Memory B cell (primary cell): ENCODE data around the gene CDK14.
A peak's percentile ranks its signal among the peaks of the same experiment; 100 is the strongest.
"Not testable (repeated sequence)": the region's sequence is repeated elsewhere in the genome, so short reads cannot be mapped to it uniquely, and the experiment has no call there.

ENCODE experiments used
- ATAC-seq: fragments of 150-1000 bp; cut with Tn5 transposase; 2 replicates; pipeline ENCODE4 v1.10.0; 2021; ENCODE audit warnings: low read depth, mild to moderate bottlenecking, moderate library complexity
- DNase-seq, 2 donors: peaks; one replicate each; pipeline ENCODE4 v3.0.0; 2022; ENCODE audit warnings: low spot score in 2 of 2
- H3K27ac Mint-ChIP-seq: one replicate; pipeline ENCODE4 v1.8.0; 2022; ENCODE audit warnings: mild to moderate bottlenecking, moderate library complexity, mixed read lengths
- H3K27me3 Mint-ChIP-seq: one replicate; pipeline ENCODE4 v1.8.0; 2022; ENCODE audit warnings: mixed read lengths
- H3K36me3 Mint-ChIP-seq: one replicate; pipeline ENCODE4 v1.8.0; 2022; ENCODE audit warnings: mild to moderate bottlenecking, mixed read lengths
- H3K4me1 Mint-ChIP-seq: one replicate; pipeline ENCODE4 v1.8.0; 2022; ENCODE audit warnings: mixed read lengths
- H3K4me3 Mint-ChIP-seq: one replicate; pipeline ENCODE4 v1.8.0; 2022; ENCODE audit warnings: mild to moderate bottlenecking, moderate library complexity, mixed read lengths
- H3K9me3 Mint-ChIP-seq: one replicate; pipeline ENCODE4 v1.8.0; 2022; ENCODE audit warnings: mixed read lengths

Gene CDK14

DNA sequence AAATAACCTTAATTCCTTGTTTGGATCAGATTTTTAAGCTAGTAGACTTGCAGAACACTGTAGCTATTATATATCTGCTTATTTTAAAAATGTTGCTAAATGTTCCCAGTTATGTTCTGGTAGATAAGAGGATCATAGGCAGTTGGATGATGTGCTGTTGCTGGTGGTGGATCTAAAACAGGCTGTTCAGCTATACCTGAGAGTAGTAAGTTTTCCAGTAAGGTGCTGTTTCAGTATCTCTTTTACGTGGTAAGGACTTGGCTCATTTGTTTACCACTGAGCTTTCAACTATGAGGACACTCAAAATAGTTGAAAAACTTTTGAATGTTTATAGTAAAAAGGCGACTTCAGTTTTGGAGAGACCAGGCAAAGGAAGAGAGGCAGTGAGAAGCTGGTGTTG, 180.9 kb downstream of the CDK14 start:
- H3K9me3 Mint-ChIP-seq, result peaks cover 3% of the 10 kb centered on the region
- ATAC-seq, result peak; percentile 24
- H3K36me3 Mint-ChIP-seq, result peaks cover 21% of the 10 kb centered on the region
- no peak for DNase-seq
- H3K27ac Mint-ChIP-seq, result no peak overlapping the region
- no peak overlapping the region for H3K4me3 Mint-ChIP-seq
- peaks cover 13% of the 10 kb centered on the region for H3K4me1 Mint-ChIP-seq
- H3K27me3 Mint-ChIP-seq, result no peaks in the 10 kb centered on the region

GRCh38 chr7:90777465-90777864, 181.3 kb downstream of the CDK14 start:
- peaks cover 2% of the 10 kb centered on the region for H3K9me3 Mint-ChIP-seq
- no peak overlapping the region for H3K4me3 Mint-ChIP-seq
- H3K4me1 Mint-ChIP-seq, result peaks cover 9% of the 10 kb centered on the region
- ATAC-seq (no peak), DNase-seq (no peak)
- no peak overlapping the region for H3K27ac Mint-ChIP-seq
- H3K36me3 Mint-ChIP-seq, result peaks cover 18% of the 10 kb centered on the region
- H3K27me3 Mint-ChIP-seq, result no peaks in the 10 kb centered on the region

DNA sequence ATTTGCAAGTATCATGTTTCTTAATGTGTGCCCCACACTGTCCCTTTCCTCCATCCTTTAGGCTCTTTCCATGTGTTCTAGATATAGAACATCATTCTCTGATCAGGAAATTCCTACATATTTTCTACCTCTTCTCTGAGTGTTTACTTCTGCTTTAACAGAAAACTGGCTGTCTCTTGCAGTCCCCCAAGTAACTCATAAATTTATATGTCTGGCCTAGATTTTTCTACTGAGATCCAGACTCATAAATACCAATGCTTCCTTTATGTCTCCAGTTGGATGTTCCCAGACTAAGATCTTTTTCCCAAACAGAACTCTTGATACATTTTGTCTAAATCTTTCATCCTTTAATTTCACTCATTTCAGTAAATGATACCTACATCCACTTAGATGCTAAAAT, 181.8 kb downstream of the CDK14 start:
- H3K27me3 Mint-ChIP-seq, result no peaks in the 10 kb centered on the region
- ATAC-seq (no peak), DNase-seq (no peak)
- H3K9me3 Mint-ChIP-seq, result peaks cover 1% of the 10 kb centered on the region
- no peak overlapping the region for H3K27ac Mint-ChIP-seq
- peaks cover 7% of the 10 kb centered on the region for H3K4me1 Mint-ChIP-seq
- H3K4me3 Mint-ChIP-seq, result no peak overlapping the region
- H3K36me3 Mint-ChIP-seq, result peaks cover 20% of the 10 kb centered on the region

- Mint-ChIP-seq H3K27me3 (no peaks in the 10 kb centered on the region), H3K36me3 (peaks cover 42% of the 10 kb centered on the region), H3K4me1 (peaks cover 10% of the 10 kb centered on the region), H3K27ac (peak overlapping the region; percentile 57), H3K9me3 (peaks cover 15% of the 10 kb centered on the region), H3K4me3 (no peak overlapping the region)
- DNase-seq (no peak), ATAC-seq (no peak)
Measured at GRCh38 chr7:90788052-90788451, 191.9 kb downstream of the CDK14 start.

DNA sequence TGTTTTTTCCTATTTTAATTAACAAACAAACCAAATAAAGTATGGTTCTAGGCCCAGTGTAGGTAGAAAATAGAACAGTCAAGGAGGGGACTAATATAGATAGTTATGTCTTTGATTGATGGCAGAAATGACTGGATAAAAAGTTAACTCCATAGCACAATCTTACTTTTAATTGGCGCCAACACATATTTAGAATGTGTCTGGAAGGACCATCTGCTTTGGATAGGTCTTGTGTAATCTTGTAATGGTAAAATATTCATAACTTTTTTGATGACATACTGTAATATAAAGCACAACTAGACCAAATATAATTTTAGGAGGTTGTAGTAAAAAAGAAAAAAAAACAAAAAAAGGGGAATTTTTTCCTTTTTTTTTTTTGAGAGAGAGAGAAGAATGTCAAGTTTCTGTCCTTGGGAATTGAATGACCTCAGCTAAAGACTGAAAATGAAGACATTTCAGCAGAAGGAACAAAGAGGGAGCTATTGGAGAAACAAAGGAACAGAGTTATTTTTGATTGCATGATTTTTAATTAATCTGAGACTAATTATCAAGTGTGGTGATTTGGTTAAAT, 193.7 kb downstream of the CDK14 start:
- DNase-seq (no peak), ATAC-seq (no peak)
- Mint-ChIP-seq H3K4me1 (peaks cover 4% of the 10 kb centered on the region), H3K27me3 (no peaks in the 10 kb centered on the region), H3K4me3 (no peak overlapping the region), H3K27ac (no peak overlapping the region), H3K9me3 (peaks cover 13% of the 10 kb centered on the region), H3K36me3 (peaks cover 42% of the 10 kb centered on the region)

- H3K27me3 Mint-ChIP-seq, result no peaks in the 10 kb centered on the region
- ATAC-seq (no peak), DNase-seq (no peak)
- peak overlapping the region; percentile 66 for H3K27ac Mint-ChIP-seq
- peaks cover 15% of the 10 kb centered on the region for H3K9me3 Mint-ChIP-seq
- no peak overlapping the region for H3K4me3 Mint-ChIP-seq
- H3K4me1 Mint-ChIP-seq, result peaks cover 15% of the 10 kb centered on the region
- H3K36me3 Mint-ChIP-seq, result peaks cover 47% of the 10 kb centered on the region
Measured at GRCh38 chr7:90791596-90791995, 195.5 kb downstream of the CDK14 start.

DNA sequence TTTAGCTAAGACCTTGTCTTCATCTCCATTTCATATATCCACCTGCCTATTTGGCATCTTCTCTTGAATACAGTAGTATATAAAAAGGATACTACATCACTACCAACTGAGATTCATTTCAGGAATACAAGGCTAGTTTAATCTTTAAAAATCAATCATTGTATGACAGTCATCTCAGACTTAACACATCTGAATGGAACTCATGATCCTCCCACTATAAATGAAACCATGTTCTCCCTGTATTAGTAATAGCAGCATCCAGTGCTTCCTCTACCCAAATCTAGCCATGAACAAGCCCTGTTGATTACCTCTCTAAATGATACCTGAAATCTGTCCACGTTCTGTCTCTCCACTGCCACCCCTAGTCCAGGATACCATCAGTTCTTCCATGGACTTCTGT, 196.2 kb downstream of the CDK14 start:
- DNase-seq, result no peak
- Mint-ChIP-seq H3K4me1 (peaks cover 19% of the 10 kb centered on the region), H3K4me3 (no peak overlapping the region), H3K27me3 (no peaks in the 10 kb centered on the region), H3K9me3 (peaks cover 15% of the 10 kb centered on the region), H3K27ac (no peak overlapping the region), H3K36me3 (peaks cover 49% of the 10 kb centered on the region)
- no peak for ATAC-seq

DNA sequence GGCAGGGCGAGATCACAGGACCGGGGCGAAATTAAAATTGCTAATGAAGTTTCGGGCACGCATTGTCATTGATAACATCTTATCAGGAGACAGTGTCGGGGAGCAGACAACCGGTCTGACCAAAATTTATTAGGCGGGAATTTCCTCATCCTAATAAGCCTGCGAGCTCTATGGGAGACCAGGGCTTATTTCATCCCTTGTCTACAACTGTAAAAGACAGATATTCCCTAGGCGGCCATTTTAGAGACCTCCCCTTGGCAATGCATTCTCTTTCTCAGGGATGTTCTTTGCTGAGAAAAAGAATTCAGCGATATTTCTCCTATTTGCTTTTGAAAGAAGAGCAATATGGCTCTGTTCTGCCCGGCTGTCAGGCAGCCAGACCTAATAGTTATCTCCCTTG, 198.1 kb downstream of the CDK14 start:
- not testable (repeated sequence) for H3K4me3 Mint-ChIP-seq, DNase-seq, H3K27ac Mint-ChIP-seq, ATAC-seq, H3K27me3 Mint-ChIP-seq
- peaks cover 16% of the 10 kb centered on the region for H3K9me3 Mint-ChIP-seq
- peaks cover 53% of the 10 kb centered on the region for H3K36me3 Mint-ChIP-seq
- H3K4me1 Mint-ChIP-seq, result peaks cover 24% of the 10 kb centered on the region

DNA sequence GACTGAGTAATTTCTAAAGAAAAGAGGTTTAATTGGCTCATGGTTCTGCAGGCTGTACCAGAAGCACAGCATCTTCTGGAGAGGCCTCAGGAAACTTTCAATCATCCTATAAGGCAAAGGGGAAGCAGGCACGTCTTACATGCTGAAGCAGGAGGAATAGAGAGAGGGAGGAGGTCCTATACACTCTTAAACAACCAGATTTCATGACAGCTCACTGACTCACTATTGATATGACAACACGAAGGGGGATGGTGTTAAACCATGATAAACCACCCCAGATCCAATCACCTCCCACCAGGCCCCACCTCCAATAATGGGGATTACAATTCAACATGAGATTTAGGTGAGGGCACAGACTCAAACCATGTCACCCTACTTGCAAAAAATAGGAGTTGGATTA, 201.5 kb downstream of the CDK14 start:
- H3K9me3 Mint-ChIP-seq, result peaks cover 12% of the 10 kb centered on the region
- peaks cover 33% of the 10 kb centered on the region for H3K4me1 Mint-ChIP-seq
- H3K36me3 Mint-ChIP-seq, result peaks cover 53% of the 10 kb centered on the region
- ATAC-seq (no peak), DNase-seq (no peak)
- no peaks in the 10 kb centered on the region for H3K27me3 Mint-ChIP-seq
- no peak overlapping the region for H3K4me3 Mint-ChIP-seq
- H3K27ac Mint-ChIP-seq, result peak overlapping the region; percentile 10

DNA sequence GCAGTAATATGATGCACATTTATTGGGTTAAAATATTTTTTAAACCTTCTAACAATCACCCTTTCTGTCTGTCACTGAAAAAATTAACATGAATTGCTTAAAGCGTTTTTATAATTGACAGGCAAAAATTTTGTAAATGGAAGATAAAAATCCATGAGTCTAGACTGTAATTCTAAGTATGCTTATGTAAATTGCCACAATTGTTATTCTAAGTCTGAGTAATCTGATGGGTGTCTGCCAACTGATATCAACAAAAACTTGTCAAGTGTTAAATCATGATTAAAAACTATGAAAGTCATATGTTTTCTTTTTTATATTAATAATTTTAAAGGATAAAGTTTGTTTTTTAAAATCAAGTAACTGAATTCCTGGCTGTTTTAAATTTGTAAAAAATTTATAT, 208.2 kb downstream of the CDK14 start:
- no peak for DNase-seq
- no peak for ATAC-seq
- H3K4me1 Mint-ChIP-seq, result peaks cover 21% of the 10 kb centered on the region
- no peaks in the 10 kb centered on the region for H3K27me3 Mint-ChIP-seq
- peaks cover 35% of the 10 kb centered on the region for H3K36me3 Mint-ChIP-seq
- H3K27ac Mint-ChIP-seq, result no peak overlapping the region
- H3K9me3 Mint-ChIP-seq, result peaks cover 10% of the 10 kb centered on the region
- H3K4me3 Mint-ChIP-seq, result no peak overlapping the region

GRCh38 chr7:90815552-90815951, 219.4 kb downstream of the CDK14 start:
- H3K9me3 Mint-ChIP-seq, DNase-seq, H3K4me3 Mint-ChIP-seq, ATAC-seq, H3K27me3 Mint-ChIP-seq, H3K27ac Mint-ChIP-seq: not testable (repeated sequence)
- Mint-ChIP-seq H3K4me1 (peaks cover 18% of the 10 kb centered on the region), H3K36me3 (peaks cover 21% of the 10 kb centered on the region)

DNA sequence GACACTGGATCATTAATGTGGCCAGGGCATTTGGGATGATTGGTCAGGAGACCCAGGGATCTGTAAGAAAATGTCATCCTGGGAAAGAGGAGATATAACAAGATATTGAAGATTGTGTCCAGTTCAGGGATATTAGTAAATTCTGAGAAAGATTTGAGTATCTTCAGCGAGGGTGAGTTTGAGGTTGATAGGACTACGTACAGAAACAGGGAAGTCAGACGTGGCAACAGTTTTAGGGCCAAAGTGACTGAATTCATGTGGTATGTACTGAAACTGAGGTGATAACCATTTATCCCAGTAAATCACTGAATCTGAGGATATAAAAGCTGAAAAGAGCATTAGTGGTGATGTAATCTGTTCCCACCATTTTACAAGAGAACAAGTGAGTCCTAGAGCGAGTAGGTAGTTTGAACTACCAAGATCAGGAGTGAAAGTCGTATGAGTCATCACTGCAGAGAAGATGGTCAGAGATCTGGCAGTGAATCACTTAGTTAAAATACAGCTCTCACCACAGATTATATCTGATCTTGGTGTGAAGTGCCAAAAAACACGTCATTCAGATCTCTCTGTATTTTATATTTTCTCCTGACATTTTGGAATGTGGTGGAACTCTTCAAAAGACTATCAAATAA, 220.5 kb downstream of the CDK14 start:
- H3K27me3 Mint-ChIP-seq, result no peaks in the 10 kb centered on the region
- peaks cover 31% of the 10 kb centered on the region for H3K36me3 Mint-ChIP-seq
- H3K4me1 Mint-ChIP-seq, result peaks cover 22% of the 10 kb centered on the region
- peaks cover 5% of the 10 kb centered on the region for H3K9me3 Mint-ChIP-seq
- peak overlapping the region; percentile 90 for H3K27ac Mint-ChIP-seq
- H3K4me3 Mint-ChIP-seq, result peak overlapping the region; percentile 49
- ATAC-seq (peak; percentile 76), DNase-seq (no peak)

- no peak for DNase-seq
- Mint-ChIP-seq H3K27me3 (no peaks in the 10 kb centered on the region), H3K9me3 (peaks cover 5% of the 10 kb centered on the region), H3K4me3 (no peak overlapping the region), H3K4me1 (peaks cover 24% of the 10 kb centered on the region), H3K27ac (peak overlapping the region; percentile 90), H3K36me3 (peaks cover 33% of the 10 kb centered on the region)
- ATAC-seq, result no peak
Measured at GRCh38 chr7:90817151-90817550, 221.0 kb downstream of the CDK14 start.

- H3K36me3 Mint-ChIP-seq, result peaks cover 37% of the 10 kb centered on the region
- ATAC-seq, result no peak
- H3K9me3 Mint-ChIP-seq, result peaks cover 5% of the 10 kb centered on the region
- peak overlapping the region; percentile 46 for H3K27ac Mint-ChIP-seq
- no peaks in the 10 kb centered on the region for H3K27me3 Mint-ChIP-seq
- no peak overlapping the region for H3K4me3 Mint-ChIP-seq
- H3K4me1 Mint-ChIP-seq, result peaks cover 29% of the 10 kb centered on the region
- no peak for DNase-seq
Measured at GRCh38 chr7:90817846-90818245, 221.7 kb downstream of the CDK14 start.

GRCh38 chr7:90818341-90818740, 222.2 kb downstream of the CDK14 start:
- H3K36me3 Mint-ChIP-seq, result peaks cover 37% of the 10 kb centered on the region
- H3K27ac Mint-ChIP-seq, result peak overlapping the region; percentile 46
- DNase-seq, result no peak
- H3K4me3 Mint-ChIP-seq, result no peak overlapping the region
- peaks cover 5% of the 10 kb centered on the region for H3K9me3 Mint-ChIP-seq
- H3K27me3 Mint-ChIP-seq, result no peaks in the 10 kb centered on the region
- ATAC-seq, result no peak
- H3K4me1 Mint-ChIP-seq, result peaks cover 29% of the 10 kb centered on the region
